Stimulated activated CD4-positive, alpha-beta T cell treated with anti-CD3 and anti-CD28 coated beads, Interleukin-1b, Interleukin-23, amount 100 ng/mL, for 48 hours (primary cell): Measurements from ENCODE around the gene KLK6.

Source experiments
- DNase-seq: peaks from one replicate; pipeline ENCODE4 v3.0.0-alpha.2; 2020

The KLK6 gene

DNA sequence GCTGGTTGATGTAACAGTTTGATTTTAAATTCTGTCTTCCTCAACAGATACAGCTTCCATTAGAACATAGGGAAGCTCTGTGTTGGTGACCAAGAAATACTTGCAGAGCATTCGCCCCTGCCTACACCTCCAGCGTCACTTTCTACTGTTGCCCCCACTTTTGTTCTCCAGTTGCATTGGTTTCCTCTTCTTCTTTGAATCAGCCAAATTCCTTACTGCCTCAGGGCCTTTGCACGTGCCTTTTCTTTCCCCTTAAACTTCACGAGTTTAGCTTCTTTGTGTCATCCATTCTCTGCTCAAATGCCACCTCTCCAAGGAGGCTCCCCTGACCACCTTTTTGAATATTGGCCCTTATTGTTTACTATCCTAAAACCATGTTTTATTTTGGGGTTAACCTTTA lies 22.3 kb downstream of the KLK6 start:
- DNase-seq = no peak

DNA sequence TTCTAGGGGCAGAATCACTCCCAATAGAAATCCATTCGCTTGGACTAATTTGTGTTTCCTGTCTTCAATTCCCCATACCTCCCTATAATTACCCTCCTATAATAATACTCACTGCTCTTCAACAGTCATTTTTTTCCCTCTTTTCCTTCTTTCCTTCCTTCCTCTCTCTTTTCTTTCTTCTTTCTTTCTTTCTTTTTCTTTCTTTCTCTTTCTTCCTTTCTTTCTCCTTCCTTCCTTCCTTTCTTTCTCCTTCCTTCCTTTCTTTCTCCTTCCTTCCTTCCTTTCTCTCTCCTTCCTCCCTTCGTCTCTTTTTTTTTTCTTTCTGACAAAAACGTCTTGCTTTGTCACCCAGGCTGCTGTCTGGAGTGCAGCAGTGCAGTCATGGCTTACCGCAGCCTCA lies 24.6 kb downstream of the KLK6 start:
- DNase-seq = no peak

DNA sequence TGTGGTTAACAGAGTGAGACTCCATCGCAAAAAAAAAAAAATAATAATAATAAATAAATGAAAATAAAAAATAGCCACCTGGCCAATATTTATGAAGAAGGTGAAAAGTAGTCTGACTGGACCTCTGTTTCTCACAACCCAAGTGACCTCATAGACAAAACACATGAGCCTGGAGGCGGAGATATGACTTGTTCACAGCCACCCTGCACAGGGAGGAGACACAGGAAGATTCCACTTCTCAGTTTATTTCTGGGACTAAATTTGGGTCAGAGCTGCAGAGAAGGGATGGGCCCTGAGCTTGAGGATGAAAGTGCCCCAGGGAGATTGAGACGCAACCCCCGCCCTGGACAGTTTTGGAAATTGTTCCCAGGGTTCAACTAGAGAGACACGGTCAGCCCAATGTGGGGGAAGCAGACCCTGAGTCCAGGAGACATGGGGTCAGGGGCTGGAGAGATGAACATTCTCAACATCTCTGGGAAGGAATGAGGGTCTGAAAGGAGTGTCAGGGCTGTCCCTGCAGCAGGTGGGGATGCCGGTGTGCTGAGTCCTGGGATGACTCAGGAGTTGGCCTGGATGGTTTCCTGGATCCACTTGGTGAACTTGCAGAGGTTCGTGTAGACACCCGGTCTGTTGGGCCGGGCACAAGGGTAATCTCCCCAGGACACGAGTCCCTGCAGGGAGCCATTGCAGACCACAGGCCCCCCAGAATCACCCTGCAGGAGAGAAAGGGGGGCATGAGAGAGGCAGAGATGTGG lies 26.1 kb downstream of the KLK6 start:
- no peak for DNase-seq

DNA sequence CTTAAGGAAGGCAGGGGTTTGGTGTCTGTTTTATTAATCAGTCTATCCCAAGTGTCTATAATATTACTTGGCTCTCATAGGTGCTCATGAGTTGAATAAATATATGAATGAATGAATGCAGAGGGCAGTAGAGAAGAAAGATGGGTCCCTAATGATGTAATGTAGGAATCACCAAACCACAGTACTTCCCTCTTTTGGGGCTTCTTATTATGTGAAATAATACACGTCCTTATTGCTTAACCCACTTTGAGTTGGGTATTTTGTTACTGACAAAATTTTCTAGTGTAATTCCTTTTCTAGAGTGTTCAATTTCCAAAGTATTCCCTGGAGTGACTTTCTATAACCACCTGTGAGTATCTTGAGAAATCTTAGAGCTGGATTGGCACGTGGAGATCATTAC lies 29.8 kb downstream of the KLK6 start:
- no peak for DNase-seq

DNA sequence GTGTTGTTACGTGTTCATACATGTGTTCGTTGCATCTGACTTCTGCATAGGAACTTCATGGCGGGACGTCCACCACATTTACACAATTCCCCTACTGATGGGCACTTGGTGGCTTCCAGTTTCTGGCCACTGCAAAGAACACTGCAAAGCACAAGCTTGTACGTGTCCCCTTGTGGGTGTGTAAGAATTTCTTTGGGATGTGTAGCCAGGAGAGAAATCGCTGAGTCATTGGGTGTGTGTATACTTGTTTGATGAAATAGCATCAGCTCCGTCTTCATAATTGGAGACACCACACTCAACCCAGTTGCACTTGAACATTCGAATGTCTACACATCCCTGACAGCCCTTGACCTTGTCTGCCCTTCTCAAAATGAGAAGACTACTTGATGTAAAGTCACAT lies 35.8 kb downstream of the KLK6 start:
- no peak for DNase-seq

DNA sequence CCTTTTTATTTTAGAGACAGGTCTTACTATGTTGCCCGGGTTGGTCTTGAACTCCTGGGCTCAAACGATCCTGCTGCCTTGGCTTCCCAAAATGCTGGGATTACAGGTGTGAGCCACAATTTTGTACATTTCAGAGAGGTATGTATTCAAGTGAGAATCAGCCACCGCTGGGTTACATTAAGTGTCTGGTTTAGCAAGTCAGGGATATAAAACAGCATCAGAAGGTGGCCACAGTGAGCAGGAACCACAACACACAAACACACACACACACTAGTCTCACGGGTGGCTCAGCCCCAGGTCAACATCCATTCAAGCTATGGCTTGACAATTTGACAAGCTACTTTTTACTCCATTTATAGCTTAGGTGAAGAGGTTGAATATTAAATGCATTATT lies 36.7 kb downstream of the KLK6 start:
- no peak for DNase-seq

DNA sequence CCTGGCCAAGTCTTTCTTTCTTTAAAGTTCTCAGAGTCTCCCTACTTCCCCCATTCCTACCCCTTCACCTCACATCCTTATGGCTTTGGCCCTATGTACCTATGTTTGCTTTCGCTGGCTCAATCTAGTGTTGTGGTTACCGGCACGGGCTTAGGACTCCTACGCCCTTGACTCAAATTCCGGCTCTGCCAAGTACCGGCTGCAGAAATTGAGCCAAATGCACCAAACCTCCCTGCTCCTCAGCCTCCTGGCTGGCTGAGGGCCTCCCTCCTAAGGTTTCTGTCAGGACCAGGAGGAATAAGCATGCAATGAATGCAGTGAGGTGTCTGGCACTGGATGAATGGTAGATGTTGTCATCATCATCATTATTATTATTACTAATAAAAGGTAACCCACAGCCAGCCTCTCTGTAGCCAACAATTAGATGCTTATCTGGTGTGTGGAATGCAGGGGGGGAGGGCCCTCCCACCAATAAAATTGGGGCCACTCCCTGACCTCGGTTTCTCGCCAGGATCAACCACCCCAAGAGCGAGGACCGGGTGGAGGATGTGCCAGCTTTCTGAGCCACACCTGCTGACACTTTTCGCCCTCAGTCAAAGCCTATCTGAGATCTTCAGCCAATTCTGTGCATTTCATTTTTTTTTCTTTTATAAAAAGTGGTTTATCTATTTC lies 37.2 kb downstream of the KLK6 start:
- no peak for DNase-seq

DNA sequence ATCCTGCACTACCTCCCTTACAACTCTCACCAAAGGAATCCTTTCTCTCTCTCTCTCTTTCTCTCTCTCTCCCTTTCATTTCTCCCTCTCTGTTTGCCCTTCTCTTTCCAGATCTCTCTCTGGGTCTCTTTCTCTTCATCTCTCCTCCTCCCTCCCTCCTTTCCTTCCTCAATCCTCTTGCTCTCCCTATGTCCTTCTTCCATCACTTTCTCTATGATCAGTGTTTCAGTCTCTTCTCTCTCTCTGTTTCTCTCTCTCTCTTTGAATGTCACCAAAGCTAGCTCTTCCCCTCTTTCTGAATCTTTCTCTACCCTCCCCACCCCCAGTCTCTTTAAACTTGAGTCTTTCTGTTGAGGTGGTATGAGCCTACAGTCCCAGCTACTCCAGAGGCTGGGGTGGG lies 38.4 kb downstream of the KLK6 start:
- no peak for DNase-seq

DNA sequence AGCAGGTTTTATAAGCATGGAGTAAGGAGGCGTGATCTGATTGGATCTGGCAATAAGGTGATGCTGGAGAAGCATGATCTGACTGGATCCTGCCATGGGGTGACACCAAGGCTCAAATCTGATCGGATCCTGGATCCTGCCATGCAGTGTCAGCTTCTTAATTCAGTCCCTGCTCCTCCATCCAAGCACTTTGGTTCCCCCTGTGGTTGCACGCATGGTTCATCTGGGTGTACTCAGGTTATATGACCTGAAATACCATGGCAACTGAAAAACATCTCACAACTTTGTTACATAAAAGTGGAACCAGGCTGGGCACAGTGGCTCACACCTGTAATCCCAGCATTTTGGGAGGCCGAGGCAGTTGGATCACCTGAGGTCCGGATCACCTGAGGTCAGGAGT lies 40.6 kb downstream of the KLK6 start:
- DNase-seq = no peak

DNA sequence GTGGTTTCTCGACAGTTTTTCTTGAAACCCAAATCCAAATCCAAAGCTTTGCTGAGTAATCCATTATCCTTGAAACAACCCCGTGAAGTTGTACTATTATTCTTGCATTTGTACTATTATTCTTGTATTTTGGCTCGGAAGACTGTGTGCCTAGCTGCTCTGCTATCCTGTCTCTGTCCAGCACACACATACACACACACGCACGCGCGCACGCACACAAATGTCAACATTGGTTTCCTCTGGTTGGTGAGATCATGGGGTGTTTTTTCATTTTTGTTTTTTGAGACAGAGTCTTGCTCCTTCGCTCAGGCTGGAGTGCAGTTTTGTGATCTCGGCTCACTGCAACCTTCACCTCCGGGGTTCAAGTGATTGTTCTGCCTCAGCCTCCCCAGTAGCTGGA lies 43.2 kb downstream of the KLK6 start:
- DNase-seq = no peak

DNA sequence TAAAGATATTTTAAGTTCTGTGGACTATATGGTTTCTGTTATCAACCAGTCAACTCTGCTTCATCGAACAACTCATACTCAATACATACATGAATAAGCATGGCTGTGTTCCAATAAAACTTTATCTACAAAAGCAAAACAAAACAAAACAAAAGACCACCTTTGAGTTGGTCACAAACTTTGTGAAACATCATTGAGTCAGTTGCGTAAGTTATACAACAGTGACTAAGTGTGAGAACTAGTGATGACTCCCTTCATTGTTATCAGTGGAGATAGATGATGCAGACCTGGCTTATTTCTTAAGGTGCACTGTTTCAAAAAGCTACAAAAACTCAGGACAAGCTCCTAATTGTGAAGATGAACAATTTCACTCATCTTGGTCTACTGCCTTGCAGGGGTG lies 43.7 kb downstream of the KLK6 start:
- DNase-seq = no peak

DNA sequence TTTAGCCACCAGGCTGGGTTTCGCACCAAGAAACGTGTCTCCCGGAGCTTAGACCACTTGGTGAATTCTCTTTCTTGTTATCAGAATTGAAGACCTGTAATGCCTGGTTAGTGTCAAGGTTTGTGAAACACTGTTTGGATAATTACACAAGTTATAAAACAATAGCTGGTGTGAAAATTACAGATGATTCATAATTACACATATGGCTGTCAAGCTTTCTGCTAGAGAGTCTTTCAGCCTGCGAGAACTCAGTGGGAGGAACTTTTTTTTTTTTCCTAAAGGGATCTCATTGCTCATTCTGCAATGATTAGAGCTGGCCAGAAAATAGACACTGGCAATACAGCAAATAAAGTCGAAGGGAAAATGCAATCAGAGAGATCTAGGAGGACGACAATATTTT lies 44.8 kb downstream of the KLK6 start:
- DNase-seq = no peak

DNA sequence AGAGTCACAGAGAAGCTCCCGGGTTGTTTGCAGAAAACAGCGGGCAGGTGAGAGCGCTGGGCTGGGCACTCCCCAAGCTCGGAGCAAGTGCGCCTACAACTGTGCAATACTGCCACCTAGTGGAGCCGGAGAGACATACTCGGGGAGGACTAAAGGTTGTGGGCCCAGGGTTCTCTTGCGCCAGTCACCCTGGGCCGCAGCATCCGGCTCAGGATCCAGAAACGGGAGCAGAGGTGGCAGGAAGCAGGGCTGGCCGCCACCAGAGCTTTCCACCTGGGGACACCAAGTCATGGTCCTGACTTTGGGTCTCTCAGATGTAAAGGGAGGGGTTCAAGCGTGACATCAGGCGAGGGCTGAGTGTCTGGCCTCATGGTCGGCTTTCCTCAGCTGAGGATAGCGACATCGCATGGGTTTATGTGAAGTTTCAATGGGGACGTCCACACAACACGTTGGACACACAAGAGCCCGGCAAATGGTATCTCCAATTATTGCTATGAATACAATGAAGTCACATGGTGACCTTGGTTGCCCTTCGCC lies 47.0 kb downstream of the KLK6 start:
- DNase-seq = peak; percentile 80

DNA sequence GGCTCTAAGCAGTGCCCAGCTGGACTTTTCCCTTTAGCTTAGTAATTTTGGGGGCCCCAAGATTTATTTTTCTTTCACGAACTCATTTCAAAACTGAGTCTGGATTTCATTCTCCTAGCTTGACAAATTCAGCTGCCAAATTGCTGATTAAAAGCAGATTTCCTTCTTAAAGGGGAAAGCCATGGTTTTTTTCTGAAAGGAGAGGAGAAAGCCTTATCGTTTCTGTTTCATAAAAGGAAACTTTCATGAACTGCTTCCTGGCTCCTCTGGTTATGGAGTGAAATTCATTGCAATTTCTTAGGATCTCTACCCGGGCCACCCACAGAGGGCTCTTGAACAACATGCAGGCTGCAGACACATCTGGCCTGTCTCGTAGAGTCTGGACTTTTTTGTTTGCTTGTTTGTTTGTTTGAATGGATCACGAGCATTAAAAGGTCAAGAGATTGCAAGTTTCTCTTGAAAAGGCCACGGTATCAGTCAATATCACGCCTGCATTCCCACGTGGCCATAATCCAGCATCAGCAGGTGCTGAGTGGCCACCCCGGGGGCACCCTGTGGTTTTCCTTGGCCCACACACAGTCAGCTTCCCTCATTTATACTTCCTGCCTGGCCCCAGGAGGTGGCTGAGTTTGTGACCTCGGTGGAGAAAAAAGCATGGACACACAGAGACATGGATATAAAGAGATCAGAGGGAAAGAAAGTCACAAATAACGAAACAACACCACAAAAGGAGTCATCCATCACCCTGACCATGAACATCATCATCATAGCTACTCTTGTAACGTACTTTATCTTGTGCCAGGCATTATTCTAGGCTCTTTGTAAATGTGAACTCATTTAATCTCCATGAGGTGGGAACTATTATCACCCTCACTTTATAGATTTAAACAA lies 47.7 kb downstream of the KLK6 start:
- no peak for DNase-seq

DNA sequence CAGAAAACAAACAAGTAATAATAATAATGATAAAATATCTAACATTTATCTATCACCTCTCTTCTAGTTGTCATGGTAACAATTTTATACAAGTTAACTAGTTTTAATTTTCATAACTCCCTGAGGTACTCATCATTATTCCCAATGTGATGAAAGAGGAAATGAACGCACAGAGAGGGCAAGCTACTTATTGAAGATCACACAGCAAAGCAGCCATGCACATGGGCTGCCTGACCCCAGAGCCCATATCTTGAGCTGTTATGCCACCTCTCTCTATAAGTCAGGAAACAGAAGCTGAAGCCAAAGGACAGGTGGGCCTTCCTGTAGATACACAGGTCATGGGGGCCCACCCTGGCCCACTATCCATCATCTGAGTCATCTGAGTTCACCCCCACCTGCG lies 53.3 kb downstream of the KLK6 start:
- no peak for DNase-seq

DNA sequence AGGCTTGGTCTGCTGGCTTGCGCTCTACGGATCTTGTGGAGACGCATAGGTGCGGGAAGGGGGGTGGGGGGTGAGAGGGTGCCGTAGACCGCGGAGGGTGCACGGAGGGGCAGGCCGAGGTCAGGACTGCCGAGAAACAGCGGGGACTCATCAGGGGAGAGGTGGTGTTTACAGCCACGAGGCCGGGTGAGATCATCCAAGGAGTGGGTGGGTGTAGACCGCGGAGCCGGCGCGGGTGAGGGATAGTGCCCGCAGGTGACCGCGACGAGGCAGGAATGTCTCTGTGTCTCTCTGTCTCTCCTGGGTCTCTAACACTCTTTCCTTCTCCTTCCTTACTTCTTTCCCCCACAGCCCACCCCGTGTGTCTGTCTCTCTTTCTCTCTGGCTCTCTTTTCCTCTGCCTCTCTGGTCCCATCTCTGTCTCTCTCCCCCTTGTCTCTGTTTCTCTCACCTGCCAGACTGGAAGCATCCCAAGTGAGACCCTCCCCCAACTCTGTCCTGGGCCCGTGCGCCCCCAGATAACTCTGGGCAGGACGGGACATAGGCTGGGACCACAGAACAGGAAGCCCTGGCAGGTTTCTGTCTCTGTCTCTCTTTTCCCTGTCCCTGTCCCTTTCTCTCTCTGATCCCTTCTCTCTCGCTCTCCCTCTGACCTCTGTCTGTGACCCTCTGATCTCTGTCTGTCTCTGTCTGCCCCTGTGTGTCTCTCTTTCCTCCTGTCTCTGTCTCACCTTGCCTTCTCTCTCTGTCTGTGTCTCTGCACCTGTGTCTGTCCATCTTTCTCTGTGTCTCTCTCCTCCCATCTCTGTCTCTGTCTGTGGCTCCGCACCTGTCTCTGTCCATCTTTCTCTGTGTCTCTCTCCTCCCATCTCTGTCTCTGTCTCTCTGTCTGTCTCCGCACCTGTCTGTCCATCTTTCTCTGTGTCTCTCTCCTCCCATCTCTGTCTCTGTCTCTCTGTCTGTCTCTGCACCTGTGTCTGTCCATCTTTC lies 56.4 kb downstream of the KLK6 start:
- peak; percentile 41 for DNase-seq

DNA sequence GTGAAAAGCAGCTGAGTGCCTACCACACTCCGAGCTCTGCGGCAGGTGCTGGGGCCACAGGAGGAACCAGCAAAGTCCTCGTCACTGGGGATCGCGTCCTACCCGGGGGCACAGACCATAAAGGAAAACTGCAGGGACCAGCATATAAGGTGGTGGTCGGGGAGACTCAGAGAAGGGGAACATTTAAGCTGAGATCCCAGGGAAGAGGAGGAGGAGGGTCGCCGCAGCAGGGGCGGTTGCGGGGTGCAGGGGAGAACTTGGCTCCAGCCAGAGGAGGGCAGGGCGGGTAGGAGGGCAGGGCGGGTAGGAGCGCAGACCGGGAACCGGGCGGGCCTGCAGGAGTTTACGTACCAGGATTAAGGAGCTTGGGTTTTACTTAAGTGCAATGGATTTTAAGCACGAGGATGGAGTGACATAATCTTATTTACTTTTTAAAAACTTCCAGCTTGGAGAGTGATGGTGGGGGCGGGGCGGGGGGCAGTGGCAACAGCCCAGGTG lies 57.2 kb downstream of the KLK6 start:
- no peak for DNase-seq

DNA sequence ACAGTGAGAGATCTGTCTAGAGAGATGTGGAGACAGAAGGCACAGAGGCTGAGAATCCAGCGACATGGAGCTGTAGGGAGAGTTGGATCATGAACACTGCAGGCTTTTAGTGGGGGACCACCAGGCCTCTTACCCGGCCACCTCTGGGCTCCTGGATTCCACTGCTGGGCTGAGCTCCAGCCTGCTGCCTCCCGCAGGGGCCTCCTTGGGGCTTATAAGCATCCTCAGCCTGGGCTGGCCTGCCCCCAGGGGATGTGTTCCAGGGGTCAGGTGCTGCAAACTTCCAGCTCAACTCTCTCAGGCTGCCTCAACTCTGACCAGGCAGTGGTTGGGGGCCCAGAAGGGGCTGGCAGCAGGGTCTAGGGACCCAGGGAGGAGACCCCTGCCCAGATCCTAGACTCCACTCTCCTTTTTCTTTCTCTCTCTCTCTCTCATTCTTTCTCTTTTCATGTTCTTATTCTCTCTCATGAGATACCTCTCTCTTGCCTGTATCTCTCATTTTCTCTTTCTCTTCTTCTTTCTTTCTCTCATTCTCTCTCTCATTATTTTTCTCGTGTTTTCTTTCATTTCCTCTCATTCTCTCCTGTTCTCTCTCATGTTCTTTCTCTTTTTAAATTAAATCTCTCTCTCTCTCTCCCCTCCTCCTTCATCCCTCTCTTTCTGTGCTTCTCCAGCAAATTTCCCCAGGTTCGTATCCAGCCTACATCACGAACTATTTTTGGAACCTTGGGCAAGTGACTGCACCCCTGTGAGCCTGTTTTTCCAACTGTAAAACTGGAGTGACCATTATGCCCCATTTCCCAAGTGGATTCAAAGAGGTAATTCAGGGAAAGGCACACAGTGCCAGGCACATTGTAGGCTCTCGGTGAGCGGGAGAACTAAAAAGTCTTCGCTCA lies 57.9 kb downstream of the KLK6 start, which contains the start of gene KLK4:
Gene KLK4 (minus strand): TSS at position 190 of the 896 bp plus-strand sequence. CDS start 657 bp downstream, outside the sequence.
- DNase-seq = no peak

DNA sequence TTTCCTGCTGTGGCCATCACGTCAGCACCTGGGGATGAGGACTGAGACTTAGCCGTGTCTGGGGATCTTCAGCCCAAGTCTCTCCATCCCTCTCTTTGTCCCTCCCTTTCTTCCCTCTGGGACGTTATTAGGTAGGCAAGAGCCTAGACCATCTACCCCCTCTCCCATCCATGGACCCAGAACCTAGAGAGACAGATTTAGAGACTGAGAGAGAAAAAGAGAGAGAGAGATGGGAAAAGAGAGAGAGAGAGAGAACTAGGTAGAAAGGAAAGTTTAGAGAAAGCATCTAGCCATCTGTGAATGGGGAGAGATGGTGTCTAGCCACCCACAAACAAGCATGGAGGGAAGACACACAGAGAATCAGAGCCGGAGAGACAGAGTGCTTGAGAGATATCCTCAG lies 58.7 kb downstream of the KLK6 start:
- DNase-seq = no peak

DNA sequence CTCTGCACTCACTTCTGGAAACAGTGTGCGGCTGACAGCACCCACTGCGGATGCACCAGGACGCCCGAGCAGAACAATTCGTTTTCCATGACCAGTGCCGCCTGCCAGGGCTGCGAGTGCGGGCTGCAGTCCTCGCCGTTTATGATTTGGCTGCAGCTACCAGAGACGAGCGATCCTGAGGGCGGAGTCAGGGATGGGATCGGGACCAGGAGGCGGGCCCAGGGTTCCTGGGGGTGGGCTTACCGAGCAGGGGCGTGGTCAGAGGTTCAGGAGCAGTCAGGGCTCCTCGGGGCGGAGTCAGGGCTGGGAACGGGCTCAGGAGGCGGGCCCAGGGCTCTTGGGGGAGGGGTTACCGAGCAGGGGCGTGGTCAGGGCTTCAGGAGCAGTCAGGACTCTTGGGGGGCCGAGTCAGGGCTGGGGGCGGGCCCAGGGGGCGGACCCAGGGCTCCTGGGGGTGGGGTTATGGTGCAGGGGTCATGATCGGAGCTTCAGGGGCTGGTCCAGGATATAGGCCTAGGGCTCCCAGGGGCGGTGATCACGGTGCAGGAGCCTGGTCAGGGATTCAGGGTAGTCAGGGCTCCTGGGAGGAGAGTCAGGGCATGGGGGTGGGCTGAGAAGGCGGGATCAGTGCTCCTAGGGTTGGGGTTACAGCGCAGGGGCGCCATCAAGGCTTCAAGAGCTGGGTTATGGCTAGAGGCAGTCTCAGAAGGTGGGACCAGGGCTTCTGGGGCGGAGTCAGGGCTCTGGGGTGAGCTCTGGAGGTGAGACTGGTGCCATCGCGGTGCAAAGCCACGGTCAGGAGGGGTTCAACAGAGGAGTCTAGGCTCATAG lies 59.9 kb downstream of the KLK6 start:
- DNase-seq = peak; percentile 64
